Right lobe of liver (tissue), 4 donors: ENCODE measurements around the gene PATL1.

Source experiments
- CTCF ChIP-seq, 4 donors: fragments of 200-600 bp in 3 of 4; fragments of 450-650 bp in 1 of 4; IDR thresholded peaks; one replicate each; pipeline versions ENCODE4 v1.5.1 to v1.8.0; 2016 to 2022; ENCODE audit warnings: antibody characterized with exemption in 4 of 4, mild to moderate bottlenecking in 2 of 4
- POLR2A ChIP-seq: fragments of 450-650 bp; IDR thresholded peaks from one replicate; pipeline ENCODE4 v1.6.1; 2017; ENCODE audit warnings: antibody characterized with exemption, mild to moderate bottlenecking
- donor health status: DM: no; HTN: no; CAD: no.
- donor health status: DM: no; HTN: no; CAD: no.
- donor health status: DM: no; HTN: yes; CAD: no.

DNA sequence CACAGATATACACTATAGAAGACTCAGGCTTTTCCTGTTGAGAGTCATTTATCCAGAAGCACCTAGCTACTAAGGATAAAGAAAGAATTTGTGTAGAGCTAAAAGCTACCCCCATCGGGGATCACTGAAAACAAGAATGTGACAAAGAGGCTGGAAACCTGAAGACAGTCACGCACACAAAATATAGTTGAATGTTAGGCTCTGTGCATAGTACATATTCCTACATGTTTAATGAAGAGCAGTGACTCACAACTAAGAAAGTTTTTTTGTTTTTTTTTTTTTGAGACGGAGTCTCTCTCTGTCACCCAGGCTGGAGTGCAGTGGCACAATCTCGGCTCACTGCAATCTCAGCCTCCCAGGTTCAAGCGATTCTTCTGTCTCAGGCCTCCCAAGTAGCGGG, 36.5 kb upstream of the PATL1 start:
- TF ChIP-seq POLR2A (no peak), CTCF (IDR thresholded peaks at IDR 0.05) (no peak)
